ENCODE data around the gene SUSD4.

DNA sequence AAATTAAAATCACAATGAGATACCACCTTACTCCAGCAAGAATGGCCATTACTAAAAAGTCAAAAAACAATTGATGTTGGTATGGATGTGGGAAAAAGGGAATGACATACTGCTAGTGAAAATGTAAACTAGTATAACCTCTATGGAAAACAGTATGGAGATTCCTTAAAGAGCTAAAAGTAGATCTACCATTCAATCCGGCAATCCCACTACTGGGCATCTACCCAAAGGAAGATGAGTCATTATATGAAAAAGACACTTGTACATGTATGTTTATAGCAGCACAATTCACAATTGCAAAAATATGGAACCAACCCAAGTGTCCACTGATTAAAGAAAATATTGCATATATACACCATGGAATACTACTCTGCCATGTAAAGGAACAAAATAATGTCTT is 37.2 kb downstream of the SUSD4 start:
- TF ChIP-seq, protein P1, sequence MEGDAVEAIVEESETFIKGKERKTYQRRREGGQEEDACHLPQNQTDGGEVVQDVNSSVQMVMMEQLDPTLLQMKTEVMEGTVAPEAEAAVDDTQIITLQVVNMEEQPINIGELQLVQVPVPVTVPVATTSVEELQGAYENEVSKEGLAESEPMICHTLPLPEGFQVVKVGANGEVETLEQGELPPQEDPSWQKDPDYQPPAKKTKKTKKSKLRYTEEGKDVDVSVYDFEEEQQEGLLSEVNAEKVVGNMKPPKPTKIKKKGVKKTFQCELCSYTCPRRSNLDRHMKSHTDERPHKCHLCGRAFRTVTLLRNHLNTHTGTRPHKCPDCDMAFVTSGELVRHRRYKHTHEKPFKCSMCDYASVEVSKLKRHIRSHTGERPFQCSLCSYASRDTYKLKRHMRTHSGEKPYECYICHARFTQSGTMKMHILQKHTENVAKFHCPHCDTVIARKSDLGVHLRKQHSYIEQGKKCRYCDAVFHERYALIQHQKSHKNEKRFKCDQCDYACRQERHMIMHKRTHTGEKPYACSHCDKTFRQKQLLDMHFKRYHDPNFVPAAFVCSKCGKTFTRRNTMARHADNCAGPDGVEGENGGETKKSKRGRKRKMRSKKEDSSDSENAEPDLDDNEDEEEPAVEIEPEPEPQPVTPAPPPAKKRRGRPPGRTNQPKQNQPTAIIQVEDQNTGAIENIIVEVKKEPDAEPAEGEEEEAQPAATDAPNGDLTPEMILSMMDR (IDR thresholded peaks at IDR 0.05) = no peak
- TF ChIP-seq POLR2A (IDR thresholded peaks at IDR 0.05) = no peak

All from adrenal gland (tissue), 5 donors.